ENCODE measurements around the gene SRCAP.
"Not testable (repeated sequence)": the region's sequence is repeated elsewhere in the genome, so short reads cannot be mapped to it uniquely, and the experiment has no call there.

SRCAP gene

GRCh38 chr16:30664616-30665109, 34.3 kb upstream of the SRCAP start:
- no peak for DNase-seq

- no peak for DNase-seq
Observed at GRCh38 chr16:30665155-30665829, 33.7 kb upstream of the SRCAP start.

GRCh38 chr16:30665830-30666190, 33.2 kb upstream of the SRCAP start:
- DNase-seq = no peak

- no peak for DNase-seq
Observed at GRCh38 chr16:30666681-30667080, 32.3 kb upstream of the SRCAP start.

GRCh38 chr16:30667361-30667905, 31.5 kb upstream of the SRCAP start:
- no peak for DNase-seq

GRCh38 chr16:30668393-30668792, 30.6 kb upstream of the SRCAP start:
- no peak for DNase-seq

- no peak for DNase-seq
Observed at GRCh38 chr16:30669026-30669902, 29.7 kb upstream of the SRCAP start.

- no peak for DNase-seq
Observed at GRCh38 chr16:30669903-30670824, 28.8 kb upstream of the SRCAP start.

GRCh38 chr16:30675143-30675542, 23.8 kb upstream of the SRCAP start:
- DNase-seq = no peak

GRCh38 chr16:30677931-30678585, 20.9 kb upstream of the SRCAP start:
- no peak for DNase-seq

- no peak for DNase-seq
Observed at GRCh38 chr16:30678586-30678970, 20.4 kb upstream of the SRCAP start.

- no peak for DNase-seq
Observed at GRCh38 chr16:30680326-30680725, 18.6 kb upstream of the SRCAP start.

GRCh38 chr16:30688701-30689100, 10.3 kb upstream of the SRCAP start:
- no peak for DNase-seq

GRCh38 chr16:30691907-30692306, 7.1 kb upstream of the SRCAP start:
- DNase-seq = no peak

GRCh38 chr16:30692396-30693064, 6.4 kb upstream of the SRCAP start:
- DNase-seq = no peak

GRCh38 chr16:30694926-30695693, 3.9 kb upstream of the SRCAP start:
- DNase-seq = no peak

- not testable (repeated sequence) for DNase-seq
Observed at GRCh38 chr16:30696646-30697045, 2.3 kb upstream of the SRCAP start.

- DNase-seq = no peak
Observed at GRCh38 chr16:30697264-30698138, 1.5 kb upstream of the SRCAP start.

- DNase-seq = peak; percentile 99
Observed at GRCh38 chr16:30698139-30698815, 694 bp upstream of the SRCAP start.
